Measurements from ENCODE around the gene TM4SF4.
"Not testable (repeated sequence)": the region's sequence is repeated elsewhere in the genome, so short reads cannot be mapped to it uniquely, and the experiment has no call there.

Gene TM4SF4

GRCh38 chr3:149474250-149474817 lies at the start of gene TM4SF4:
TM4SF4 (plus strand) TSS chr3:149474697; CDS start chr3:149474878, 181 bp downstream.
- no peak for DNase-seq (ENCODE audit: low spot score)

GRCh38 chr3:149424918-149425317 lies 49.6 kb upstream of the TM4SF4 start:
- no peak for DNase-seq (ENCODE audit: low spot score)

- DNase-seq (ENCODE audit: low spot score), result no peak
Measured at GRCh38 chr3:149426325-149426724, 48.2 kb upstream of the TM4SF4 start.

GRCh38 chr3:149428087-149428486 lies 46.4 kb upstream of the TM4SF4 start:
- no peak for DNase-seq (ENCODE audit: low spot score)

GRCh38 chr3:149430216-149430615 lies 44.3 kb upstream of the TM4SF4 start:
- no peak for DNase-seq (ENCODE audit: low spot score)

GRCh38 chr3:149432149-149432548 lies 42.3 kb upstream of the TM4SF4 start:
- DNase-seq (ENCODE audit: low spot score), result no peak

- no peak for DNase-seq (ENCODE audit: low spot score)
Measured at GRCh38 chr3:149435996-149436885, 38.3 kb upstream of the TM4SF4 start.

- DNase-seq (ENCODE audit: low spot score), result no peak
Measured at GRCh38 chr3:149437286-149437685, 37.2 kb upstream of the TM4SF4 start.

- DNase-seq (ENCODE audit: low spot score), result no peak
Measured at GRCh38 chr3:149437710-149438109, 36.8 kb upstream of the TM4SF4 start.

- no peak for DNase-seq (ENCODE audit: low spot score)
Measured at GRCh38 chr3:149438981-149439380, 35.5 kb upstream of the TM4SF4 start.

- DNase-seq (ENCODE audit: low spot score), result no peak
Measured at GRCh38 chr3:149441642-149442041, 32.9 kb upstream of the TM4SF4 start.

- DNase-seq (ENCODE audit: low spot score), result no peak
Measured at GRCh38 chr3:149442043-149442442, 32.5 kb upstream of the TM4SF4 start.

GRCh38 chr3:149442851-149443544 lies 31.5 kb upstream of the TM4SF4 start:
- DNase-seq (ENCODE audit: low spot score), result no peak

GRCh38 chr3:149443545-149443912 lies 31.0 kb upstream of the TM4SF4 start:
- DNase-seq (ENCODE audit: low spot score), result no peak

- DNase-seq (ENCODE audit: low spot score), result not testable (repeated sequence)
Measured at GRCh38 chr3:149444867-149445266, 29.6 kb upstream of the TM4SF4 start.

- DNase-seq (ENCODE audit: low spot score), result no peak
Measured at GRCh38 chr3:149448331-149448831, 26.1 kb upstream of the TM4SF4 start.

GRCh38 chr3:149449182-149449581 lies 25.3 kb upstream of the TM4SF4 start:
- DNase-seq (ENCODE audit: low spot score), result no peak

GRCh38 chr3:149449799-149450198 lies 24.7 kb upstream of the TM4SF4 start:
- no peak for DNase-seq (ENCODE audit: low spot score)

GRCh38 chr3:149450281-149450680 lies 24.2 kb upstream of the TM4SF4 start:
- DNase-seq (ENCODE audit: low spot score), result no peak

GRCh38 chr3:149452036-149452435 lies 22.5 kb upstream of the TM4SF4 start:
- DNase-seq (ENCODE audit: low spot score), result no peak

- no peak for DNase-seq (ENCODE audit: low spot score)
Measured at GRCh38 chr3:149453140-149453805, 21.2 kb upstream of the TM4SF4 start.

- no peak for DNase-seq (ENCODE audit: low spot score)
Measured at GRCh38 chr3:149454746-149455145, 19.8 kb upstream of the TM4SF4 start.
